Mesothelial cell of epicardium (in vitro differentiated cells): Measurements from ENCODE around the gene FYN. TPM values are rescaled to one million over a fixed set of nuclear protein-coding genes. Genes with fewer than 3 reads are reported as not detected.
A peak's percentile ranks its signal among the peaks of the same experiment; 100 is the strongest.

Experiments
- DNase-seq, 2 experiments: peaks; one replicate each; pipeline ENCODE4 v3.0.0; 2021; ENCODE audit warnings: low spot score in 2 of 2; ENCODE audit not compliant: unreplicated experiment in 2 of 2
- H3K27ac Mint-ChIP-seq: 2 replicates; pipeline ENCODE4 v1.8.0; 2021; ENCODE audit warnings: mixed read lengths
- H3K27me3 Mint-ChIP-seq: 2 replicates; pipeline ENCODE4 v1.8.0; 2021; ENCODE audit warnings: low read depth, mixed read lengths
- H3K36me3 Mint-ChIP-seq: 2 replicates; pipeline ENCODE4 v1.8.0; 2021; ENCODE audit warnings: mixed read lengths
- H3K4me1 Mint-ChIP-seq: 2 replicates; pipeline ENCODE4 v1.8.0; 2021; ENCODE audit warnings: mixed read lengths
- H3K4me3 Mint-ChIP-seq: 2 replicates; pipeline ENCODE4 v1.8.0; 2021; ENCODE audit warnings: mild to moderate bottlenecking, moderate library complexity, mixed read lengths
- H3K9me3 Mint-ChIP-seq: 2 replicates; pipeline ENCODE4 v1.8.0; 2021; ENCODE audit warnings: mixed read lengths
- CTCF ChIP-seq: fragments of 200-600 bp; sonication (generic); IDR thresholded peaks from one replicate; pipeline ENCODE4 v1.5.0; 2021; ENCODE audit warnings: antibody characterized with exemption; ENCODE audit not compliant: unreplicated experiment
- total RNA-seq: library from RNA; stranded (reverse); gene quantifications from 3 replicates; pipeline ENCODE4 v1.2.1, GENCODE V29; 2021

FYN gene
- total RNA-seq, 1 donor from 2014 or later: 115 TPM

- no peak for DNase-seq
- no peak overlapping the region for H3K4me3 Mint-ChIP-seq
- H3K27ac Mint-ChIP-seq: no peak overlapping the region
- H3K27me3 Mint-ChIP-seq: no peaks in the 10 kb centered on the region
- no peaks in the 10 kb centered on the region for H3K9me3 Mint-ChIP-seq
- H3K36me3 Mint-ChIP-seq: peaks cover 29% of the 10 kb centered on the region
- peaks cover 8% of the 10 kb centered on the region for H3K4me1 Mint-ChIP-seq
- TF ChIP-seq CTCF: no peak
Measured at GRCh38 chr6:111718326-111718725, 154.9 kb downstream of the FYN start.

GRCh38 chr6:111717621-111718020, 155.6 kb downstream of the FYN start:
- H3K4me1 Mint-ChIP-seq: peaks cover 13% of the 10 kb centered on the region
- H3K4me3 Mint-ChIP-seq: no peak overlapping the region
- H3K27me3 Mint-ChIP-seq: no peaks in the 10 kb centered on the region
- H3K36me3 Mint-ChIP-seq: peaks cover 29% of the 10 kb centered on the region
- no peak overlapping the region for H3K27ac Mint-ChIP-seq
- DNase-seq: no peak
- no peak for TF ChIP-seq CTCF
- H3K9me3 Mint-ChIP-seq: no peaks in the 10 kb centered on the region

GRCh38 chr6:111716325-111716724, 156.9 kb downstream of the FYN start:
- peaks cover 29% of the 10 kb centered on the region for H3K36me3 Mint-ChIP-seq
- no peak overlapping the region for H3K4me3 Mint-ChIP-seq
- no peak for TF ChIP-seq CTCF
- no peak for DNase-seq
- H3K9me3 Mint-ChIP-seq: no peaks in the 10 kb centered on the region
- H3K27ac Mint-ChIP-seq: no peak overlapping the region
- peaks cover 20% of the 10 kb centered on the region for H3K4me1 Mint-ChIP-seq
- H3K27me3 Mint-ChIP-seq: no peaks in the 10 kb centered on the region

DNA sequence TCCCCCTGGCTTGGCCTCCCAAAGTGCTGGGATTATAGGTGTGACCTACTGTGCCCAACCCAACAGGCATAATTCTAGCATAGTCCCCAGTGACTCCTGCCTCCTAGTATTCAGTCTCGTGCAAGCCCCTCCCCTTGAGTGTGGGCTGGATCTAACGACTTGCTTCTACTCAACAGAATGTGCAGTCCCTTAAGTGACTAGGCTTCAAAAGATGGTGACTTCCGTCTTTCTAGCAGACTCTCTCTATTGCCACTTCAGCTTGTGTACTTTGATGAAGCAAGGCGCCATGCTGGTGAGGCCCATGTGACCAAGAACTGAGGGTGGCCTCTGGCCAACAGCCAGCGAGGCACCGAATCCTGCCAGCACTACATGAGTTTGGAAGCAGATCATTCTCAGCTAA, 157.9 kb downstream of the FYN start:
- Mint-ChIP-seq H3K27ac (no peak overlapping the region), H3K9me3 (no peaks in the 10 kb centered on the region), H3K4me3 (no peak overlapping the region), H3K4me1 (peaks cover 30% of the 10 kb centered on the region), H3K27me3 (no peaks in the 10 kb centered on the region), H3K36me3 (peaks cover 27% of the 10 kb centered on the region)
- no peak for DNase-seq
- TF ChIP-seq CTCF: no peak

DNA sequence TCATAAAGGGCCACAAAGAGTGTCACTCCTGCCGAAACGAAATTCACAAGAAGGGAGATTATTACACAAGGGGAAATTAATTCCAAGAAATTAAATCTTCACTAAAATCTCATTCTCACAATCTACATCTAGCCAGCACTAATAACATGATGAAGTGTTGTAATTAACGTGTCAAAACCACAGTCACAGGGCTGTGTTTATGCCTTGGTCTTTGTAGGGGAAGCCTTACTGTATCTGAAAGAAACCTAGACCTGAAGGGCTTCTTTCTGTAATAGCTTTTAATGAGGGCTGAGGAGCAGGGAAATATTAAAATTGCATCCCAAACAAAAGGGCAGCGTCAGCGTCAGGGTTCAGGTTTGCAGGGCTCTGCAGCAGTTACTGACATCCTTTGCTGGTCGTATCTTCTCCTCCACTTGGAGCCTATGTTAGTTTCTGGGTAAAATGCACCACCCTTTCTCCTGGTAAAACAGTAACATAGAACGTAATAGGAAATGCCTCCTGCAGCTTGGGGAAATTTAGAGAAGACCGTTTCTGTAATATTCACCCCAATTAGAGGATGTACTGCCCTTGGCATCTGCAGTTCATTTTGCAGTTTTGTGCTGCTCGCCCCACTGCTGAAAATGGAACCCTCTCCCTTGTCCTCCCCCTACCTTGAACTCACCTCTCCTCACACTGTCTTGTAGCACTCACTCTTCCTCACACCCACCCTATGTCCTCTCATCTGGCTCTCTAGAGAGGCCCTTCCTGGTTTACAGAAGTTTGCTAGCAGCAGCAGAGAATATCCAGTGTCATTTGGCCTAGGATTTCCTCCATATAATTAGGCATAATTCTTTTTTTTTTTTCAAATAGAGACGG, 158.6 kb downstream of the FYN start:
- no peak overlapping the region for H3K4me3 Mint-ChIP-seq
- no peak for TF ChIP-seq CTCF
- peak overlapping the region; percentile 68 for H3K27ac Mint-ChIP-seq
- no peak for DNase-seq
- H3K4me1 Mint-ChIP-seq: peaks cover 37% of the 10 kb centered on the region
- no peaks in the 10 kb centered on the region for H3K27me3 Mint-ChIP-seq
- H3K9me3 Mint-ChIP-seq: no peaks in the 10 kb centered on the region
- peaks cover 20% of the 10 kb centered on the region for H3K36me3 Mint-ChIP-seq
